ENCODE data around the gene GABBR1.

The GABBR1 gene

DNA sequence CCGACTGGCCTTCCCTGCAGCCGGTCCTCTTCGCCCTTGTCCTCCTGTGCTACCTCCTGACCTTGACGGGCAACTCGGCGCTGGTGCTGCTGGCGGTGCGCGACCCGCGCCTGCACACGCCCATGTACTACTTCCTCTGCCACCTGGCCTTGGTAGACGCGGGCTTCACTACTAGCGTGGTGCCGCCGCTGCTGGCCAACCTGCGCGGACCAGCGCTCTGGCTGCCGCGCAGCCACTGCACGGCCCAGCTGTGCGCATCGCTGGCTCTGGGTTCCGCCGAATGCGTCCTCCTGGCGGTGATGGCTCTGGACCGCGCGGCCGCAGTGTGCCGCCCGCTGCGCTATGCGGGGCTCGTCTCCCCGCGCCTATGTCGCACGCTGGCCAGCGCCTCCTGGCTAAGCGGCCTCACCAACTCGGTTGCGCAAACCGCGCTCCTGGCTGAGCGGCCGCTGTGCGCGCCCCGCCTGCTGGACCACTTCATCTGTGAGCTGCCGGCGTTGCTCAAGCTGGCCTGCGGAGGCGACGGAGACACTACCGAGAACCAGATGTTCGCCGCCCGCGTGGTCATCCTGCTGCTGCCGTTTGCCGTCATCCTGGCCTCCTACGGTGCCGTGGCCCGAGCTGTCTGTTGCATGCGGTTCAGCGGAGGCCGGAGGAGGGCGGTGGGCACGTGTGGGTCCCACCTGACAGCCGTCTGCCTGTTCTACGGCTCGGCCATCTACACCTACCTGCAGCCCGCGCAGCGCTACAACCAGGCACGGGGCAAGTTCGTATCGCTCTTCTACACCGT, 79.5 kb downstream of the GABBR1 start:
- TF ChIP-seq TCF12 (IDR thresholded peaks at IDR 0.05; ENCODE audit: low read depth) (no peak), RAD21 (IDR thresholded peaks at IDR 0.05; ENCODE audit: low read depth) (no peak), YY1 (IDR thresholded peaks at IDR 0.05; ENCODE audit: low read depth) (no peak), MAX (IDR thresholded peaks at IDR 0.05) (no peak), TEAD4 (IDR thresholded peaks at IDR 0.05) (no peak), CEBPB (IDR thresholded peaks at IDR 0.05) (no peak), REST (IDR thresholded peaks at IDR 0.05; ENCODE audit: low read depth) (no peak), EGR1 (IDR thresholded peaks at IDR 0.05) (no peak), TAF1 (IDR thresholded peaks at IDR 0.05; ENCODE audit: low read depth) (no peak), FOXM1 (IDR thresholded peaks at IDR 0.05; ENCODE audit: borderline replicate concordance, low read depth) (no peak), USF1 (IDR thresholded peaks at IDR 0.05) (no peak), ZBTB7A (IDR thresholded peaks at IDR 0.05; ENCODE audit: low read depth) (no peak), EP300 (IDR thresholded peaks at IDR 0.05; ENCODE audit: borderline replicate concordance) (no peak)

GRCh38 chr6:29552512-29553051, 80.4 kb downstream of the GABBR1 start:
- TF ChIP-seq MAX (IDR thresholded peaks at IDR 0.05) (no peak), CREB1 (IDR thresholded peaks at IDR 0.05; ENCODE audit: low read depth) (peak; percentile 44; the same call in 1 of the 2 replicates)

DNA sequence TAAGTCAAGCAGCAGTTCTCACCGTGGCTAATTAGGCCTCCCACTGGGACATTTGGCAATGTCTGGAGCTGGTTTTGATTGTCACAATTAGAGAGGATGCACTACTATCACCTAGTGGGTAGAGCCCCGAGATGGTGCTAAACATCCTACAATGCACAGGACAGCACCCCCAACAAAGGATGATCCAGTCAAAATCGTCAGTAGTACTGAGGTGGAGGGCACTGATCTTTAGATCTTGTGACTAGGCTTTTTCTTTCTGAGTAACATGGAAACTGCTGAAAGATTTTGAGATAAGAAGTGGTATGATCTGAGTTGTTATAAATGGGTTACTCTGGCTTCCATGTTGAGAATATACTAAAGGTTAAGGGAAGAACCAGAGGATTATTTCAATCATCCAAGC, 85.4 kb downstream of the GABBR1 start:
- TF ChIP-seq USF1 (IDR thresholded peaks at IDR 0.05) = no peak

GRCh38 chr6:29537714-29538403, 95.1 kb downstream of the GABBR1 start:
- TF ChIP-seq REST (IDR thresholded peaks at IDR 0.05; ENCODE audit: low read depth) (peak; percentile 78), ZBTB7A (IDR thresholded peaks at IDR 0.05; ENCODE audit: low read depth) (no peak)

DNA sequence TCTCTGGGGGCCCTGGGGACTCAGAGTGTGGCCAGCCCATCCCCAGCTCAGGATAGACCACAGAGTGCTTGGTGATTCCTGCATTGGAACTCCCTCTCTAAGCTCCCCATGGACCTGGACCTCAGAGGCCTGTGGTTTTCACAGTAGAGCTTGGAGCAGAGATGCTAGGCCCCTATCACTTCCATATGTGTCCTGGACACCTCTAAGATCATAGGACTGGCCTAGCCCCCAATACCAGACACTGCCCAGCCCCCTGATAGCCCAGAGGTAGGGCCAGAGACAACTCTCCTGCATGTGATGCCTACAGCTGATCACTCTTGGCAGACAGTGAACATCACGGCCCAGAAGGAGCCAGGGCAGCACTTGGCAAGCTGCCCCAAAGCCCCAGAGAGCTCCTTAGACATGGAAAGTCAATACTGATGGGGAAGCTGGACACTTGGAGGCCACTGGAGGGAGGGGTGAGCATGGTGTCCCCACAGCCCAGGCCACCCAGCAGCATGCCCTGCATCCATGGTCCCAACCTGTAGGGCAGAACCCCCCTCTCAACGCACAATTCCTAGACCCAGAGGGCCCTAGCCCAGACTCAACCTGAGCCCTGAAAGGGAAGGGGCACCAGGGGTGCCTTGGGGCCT, 100.5 kb downstream of the GABBR1 start:
- TF ChIP-seq USF1 (IDR thresholded peaks at IDR 0.05) (no peak), MAX (IDR thresholded peaks at IDR 0.05) (no peak), EP300 (IDR thresholded peaks at IDR 0.05; ENCODE audit: borderline replicate concordance) (no peak), EGR1 (IDR thresholded peaks at IDR 0.05) (no peak), TCF12 (IDR thresholded peaks at IDR 0.05; ENCODE audit: low read depth) (no peak), REST (IDR thresholded peaks at IDR 0.05; ENCODE audit: low read depth) (no peak), CEBPB (IDR thresholded peaks at IDR 0.05) (no peak), TEAD4 (IDR thresholded peaks at IDR 0.05) (no peak)
